Central memory CD8-positive, alpha-beta T cell (primary cell): ENCODE measurements around the gene POLK.
"Not testable (repeated sequence)": the region's sequence is repeated elsewhere in the genome, so short reads cannot be mapped to it uniquely, and the experiment has no call there.

ENCODE experiments used
- ATAC-seq: fragments of 150-1000 bp; cut with Tn5 transposase; replicated peaks from 2 replicates; pipeline ENCODE4 v1.10.0; 2022; ENCODE audit warnings: mild to moderate bottlenecking, moderate FRiP score, moderate number of reproducible peaks; ENCODE audit not compliant: poor library complexity, severe bottlenecking; ENCODE audit errors: extremely low read depth
- DNase-seq, 2 donors: peaks; one replicate each; pipeline ENCODE4 v3.0.0; 2021; ENCODE audit warnings: low spot score in 2 of 2
- H3K27ac Mint-ChIP-seq: one replicate; pipeline ENCODE4 v1.8.0; 2022; ENCODE audit warnings: low read depth, mild to moderate bottlenecking, moderate library complexity, mixed read lengths
- H3K27me3 Mint-ChIP-seq: one replicate; pipeline ENCODE4 v1.8.0; 2022; ENCODE audit warnings: mixed read lengths
- H3K36me3 Mint-ChIP-seq: one replicate; pipeline ENCODE4 v1.8.0; 2022; ENCODE audit warnings: mild to moderate bottlenecking, moderate library complexity, mixed read lengths; ENCODE audit not compliant: insufficient read depth
- H3K4me1 Mint-ChIP-seq: one replicate; pipeline ENCODE4 v1.8.0; 2022; ENCODE audit warnings: mixed read lengths
- H3K4me3 Mint-ChIP-seq: one replicate; pipeline ENCODE4 v1.8.0; 2022; ENCODE audit warnings: mild to moderate bottlenecking, moderate library complexity, mixed read lengths
- H3K9me3 Mint-ChIP-seq: one replicate; pipeline ENCODE4 v1.8.0; 2022; ENCODE audit warnings: mixed read lengths

Gene POLK

GRCh38 chr5:75603821-75604220, 92.1 kb downstream of the POLK start:
- Mint-ChIP-seq H3K36me3 (peaks cover 5% of the 10 kb centered on the region), H3K4me3 (no peak overlapping the region), H3K9me3 (no peaks in the 10 kb centered on the region), H3K27ac (no peak overlapping the region), H3K4me1 (no peaks in the 10 kb centered on the region), H3K27me3 (no peaks in the 10 kb centered on the region)
- DNase-seq = no peak
- no peak for ATAC-seq

GRCh38 chr5:75607341-75607740, 95.7 kb downstream of the POLK start:
- not testable (repeated sequence) for DNase-seq, H3K4me3 Mint-ChIP-seq, ATAC-seq, H3K9me3 Mint-ChIP-seq, H3K27ac Mint-ChIP-seq, H3K36me3 Mint-ChIP-seq, H3K27me3 Mint-ChIP-seq, H3K4me1 Mint-ChIP-seq

- no peak overlapping the region for H3K27ac Mint-ChIP-seq
These were observed 97.2 kb downstream of the POLK start for GRCh38 chr5:75608870-75609269.

GRCh38 chr5:75610201-75610600, 98.5 kb downstream of the POLK start:
- Mint-ChIP-seq H3K36me3 (peaks cover 3% of the 10 kb centered on the region), H3K27ac (no peak overlapping the region), H3K27me3 (no peaks in the 10 kb centered on the region), H3K4me3 (peak overlapping the region; percentile 10), H3K9me3 (no peaks in the 10 kb centered on the region), H3K4me1 (peaks cover 7% of the 10 kb centered on the region)
- DNase-seq (no peak), ATAC-seq (no peak)

More at GRCh38 chr5:75608870-75609269, 97.2 kb downstream of the POLK start:
- ATAC-seq (no peak), DNase-seq (no peak)
- H3K4me3 Mint-ChIP-seq = no peak overlapping the region
- no peaks in the 10 kb centered on the region for H3K27me3 Mint-ChIP-seq
- H3K9me3 Mint-ChIP-seq = no peaks in the 10 kb centered on the region
- H3K4me1 Mint-ChIP-seq = peaks cover 7% of the 10 kb centered on the region
- H3K36me3 Mint-ChIP-seq = peaks cover 3% of the 10 kb centered on the region

- peak overlapping the region; percentile 58 for H3K4me3 Mint-ChIP-seq
- DNase-seq, H3K9me3 Mint-ChIP-seq, H3K36me3 Mint-ChIP-seq, H3K27me3 Mint-ChIP-seq, ATAC-seq, H3K27ac Mint-ChIP-seq, H3K4me1 Mint-ChIP-seq: not testable (repeated sequence)
These were observed 99.2 kb downstream of the POLK start for GRCh38 chr5:75610859-75611310.

GRCh38 chr5:75611311-75612225, 99.9 kb downstream of the POLK start, which contains the start of gene ANKDD1B:
TSS of gene ANKDD1B (plus strand) at chr5:75611453. CDS start at chr5:75611635, 182 bp downstream.
- Mint-ChIP-seq H3K36me3 (peaks cover 3% of the 10 kb centered on the region), H3K9me3 (no peaks in the 10 kb centered on the region), H3K27me3 (no peaks in the 10 kb centered on the region), H3K27ac (no peak within 1 kb of the TSS), H3K4me3 (peak within 1 kb of the TSS; percentile 58), H3K4me1 (peaks cover 7% of the 10 kb centered on the region)
- DNase-seq (no peak), ATAC-seq (peak; percentile 50)

GRCh38 chr5:75612226-75612569, 100.5 kb downstream of the POLK start:
- ATAC-seq (peak; percentile 35), DNase-seq (no peak)
- Mint-ChIP-seq H3K4me3 (peak overlapping the region; percentile 58), H3K27ac (no peak overlapping the region), H3K36me3 (peaks cover 1% of the 10 kb centered on the region), H3K27me3 (no peaks in the 10 kb centered on the region), H3K4me1 (peaks cover 7% of the 10 kb centered on the region), H3K9me3 (no peaks in the 10 kb centered on the region)

GRCh38 chr5:75612901-75613300, 101.2 kb downstream of the POLK start:
- ATAC-seq = no peak
- H3K4me1 Mint-ChIP-seq = peaks cover 7% of the 10 kb centered on the region
- no peak for DNase-seq
- H3K9me3 Mint-ChIP-seq = no peaks in the 10 kb centered on the region
- H3K4me3 Mint-ChIP-seq = no peak overlapping the region
- H3K27me3 Mint-ChIP-seq = no peaks in the 10 kb centered on the region
- no peaks in the 10 kb centered on the region for H3K36me3 Mint-ChIP-seq
- peak overlapping the region; percentile 2 for H3K27ac Mint-ChIP-seq

- ATAC-seq = no peak
- no peaks in the 10 kb centered on the region for H3K9me3 Mint-ChIP-seq
- H3K27ac Mint-ChIP-seq = no peak overlapping the region
- peaks cover 7% of the 10 kb centered on the region for H3K4me1 Mint-ChIP-seq
- no peaks in the 10 kb centered on the region for H3K36me3 Mint-ChIP-seq
- no peak for DNase-seq
- H3K27me3 Mint-ChIP-seq = no peaks in the 10 kb centered on the region
- H3K4me3 Mint-ChIP-seq = no peak overlapping the region
These were observed 102.5 kb downstream of the POLK start for GRCh38 chr5:75614176-75614575.

- Mint-ChIP-seq H3K27ac (no peak overlapping the region), H3K9me3 (no peaks in the 10 kb centered on the region), H3K4me3 (no peak overlapping the region), H3K27me3 (no peaks in the 10 kb centered on the region), H3K4me1 (no peaks in the 10 kb centered on the region), H3K36me3 (no peaks in the 10 kb centered on the region)
- DNase-seq (no peak), ATAC-seq (no peak)
These were observed 104.7 kb downstream of the POLK start for GRCh38 chr5:75616371-75616881.

- no peaks in the 10 kb centered on the region for H3K9me3 Mint-ChIP-seq
- no peak overlapping the region for H3K27ac Mint-ChIP-seq
- no peak for DNase-seq
- no peak for ATAC-seq
- H3K4me1 Mint-ChIP-seq = no peaks in the 10 kb centered on the region
- H3K36me3 Mint-ChIP-seq = no peaks in the 10 kb centered on the region
- H3K27me3 Mint-ChIP-seq = no peaks in the 10 kb centered on the region
- H3K4me3 Mint-ChIP-seq = no peak overlapping the region
These were observed 105.4 kb downstream of the POLK start for GRCh38 chr5:75616971-75617621.

GRCh38 chr5:75617736-75618352, 106.2 kb downstream of the POLK start:
- H3K9me3 Mint-ChIP-seq = no peaks in the 10 kb centered on the region
- H3K4me1 Mint-ChIP-seq = no peaks in the 10 kb centered on the region
- no peak overlapping the region for H3K27ac Mint-ChIP-seq
- no peaks in the 10 kb centered on the region for H3K27me3 Mint-ChIP-seq
- no peaks in the 10 kb centered on the region for H3K36me3 Mint-ChIP-seq
- H3K4me3 Mint-ChIP-seq = no peak overlapping the region
- no peak for ATAC-seq
- no peak for DNase-seq
